ENCODE measurements around the gene GALNT9.

- TF ChIP-seq CTCF (IDR thresholded peaks at IDR 0.05) = no peak
- no peak for TF ChIP-seq EZH2 (IDR thresholded peaks at IDR 0.05)
These were observed 37.0 kb upstream of the GALNT9 start for GRCh38 chr12:132366341-132366861.
